K562 (cell line): ENCODE data around the gene SPI1. TPM values are rescaled to one million over a fixed set of nuclear protein-coding genes. Genes with fewer than 3 reads are reported as not detected.

Experiments used
- ATF1 ChIP-seq, 2 experiments: fragments of 450-650 bp in 1 of 2; IDR thresholded peaks; 2 replicates each; pipeline ENCODE4 v1.6.1; 2016; ENCODE audit warnings: missing compliant biosample characterization in 1 of 2, missing genetic modification characterization in 1 of 2
- BHLHE40 ChIP-seq: IDR thresholded peaks from 2 replicates; pipeline ENCODE4 v1.6.1; 2011; ENCODE audit warnings: low read length, improper control_type of control experiment
- BRD4 ChIP-seq: fragments of 200-600 bp; sonication (generic); IDR thresholded peaks from 2 replicates; pipeline ENCODE4 v1.6.1; 2017; ENCODE audit warnings: inconsistent platforms
- CXXC5 ChIP-seq: fragments of 250-450 bp; sonication (Bioruptor Pico); IDR thresholded peaks from 2 replicates; pipeline ENCODE4 v1.8.0; 2022; ENCODE audit warnings: inconsistent platforms, mild to moderate bottlenecking, moderate library complexity
- ELF1 ChIP-seq: fragments of 200-800 bp; sonication (Bioruptor generic); IDR thresholded peaks from 2 replicates; pipeline ENCODE4 v1.6.1; 2016; ENCODE audit warnings: missing genetic modification characterization, missing compliant biosample characterization
- EP300 ChIP-seq: IDR thresholded peaks from 2 replicates; pipeline ENCODE4 v1.6.1; 2012; ENCODE audit warnings: low read length, improper control_type of control experiment
- FOSL1 ChIP-seq: fragments of 200-800 bp; sonication (Bioruptor generic); conservative IDR thresholded peaks from 2 replicates; pipeline ENCODE4 v1.6.1; 2016; ENCODE audit warnings: missing genetic modification characterization, missing compliant biosample characterization
- KAT7 ChIP-seq: sonication (generic); formaldehyde crosslinking; IDR thresholded peaks from 2 replicates; pipeline ENCODE4 v1.8.0; 2022; ENCODE audit warnings: missing genetic modification reagents, mild to moderate bottlenecking, borderline replicate concordance
- KLF16 ChIP-seq: IDR thresholded peaks from 2 replicates; pipeline ENCODE4 v1.6.1; 2016; ENCODE audit warnings: antibody characterized with exemption
- MEIS2 ChIP-seq: fragments of 450-650 bp; IDR thresholded peaks from 2 replicates; pipeline ENCODE4 v1.6.1; 2014; ENCODE audit warnings: mild to moderate bottlenecking; ENCODE audit not compliant: partially characterized antibody
- MTA2 ChIP-seq: fragments of 450-650 bp; IDR thresholded peaks from 2 replicates; pipeline ENCODE4 v1.6.1; 2016; ENCODE audit warnings: low read depth
- MTA3 ChIP-seq: fragments of 450-650 bp; formaldehyde crosslinking; IDR thresholded peaks from 2 replicates; pipeline ENCODE4 v1.6.1; 2017; ENCODE audit warnings: mild to moderate bottlenecking, borderline replicate concordance
- MYC ChIP-seq, 2 experiments: fragments of 250-450 bp in 1 of 2; sonication (Bioruptor Pico) in 1 of 2; IDR thresholded peaks; 2 replicates each; pipeline versions ENCODE4 v1.5.1 to v1.6.1; 2012 to 2021; ENCODE audit warnings: low read depth in 2 of 2, borderline replicate concordance in 1 of 2, improper control_type of control experiment in 1 of 2, low read length in 1 of 2, mild to moderate bottlenecking in 1 of 2, moderate library complexity in 1 of 2
- POLR2A ChIP-seq: fragments of 450-650 bp; conservative IDR thresholded peaks from 2 replicates; pipeline ENCODE4 v1.6.1; 2016
- SAFB ChIP-seq: fragments of 200-400 bp; formaldehyde crosslinking; IDR thresholded peaks from 2 replicates; pipeline ENCODE4 v1.6.1; 2017; ENCODE audit warnings: low read depth, low read length, borderline replicate concordance
- SMAD4 ChIP-seq: fragments of 250-450 bp; sonication (Bioruptor Pico); conservative IDR thresholded peaks from 2 replicates; pipeline ENCODE4 v1.8.0; 2021; ENCODE audit warnings: inconsistent platforms, mild to moderate bottlenecking, moderate library complexity
- SRF ChIP-seq, 2 experiments: fragments of 250-450, 450-650 bp in 1 of 2; sonication (Bioruptor Pico) in 1 of 2; sonication (generic) in 1 of 2; formaldehyde crosslinking; IDR thresholded peaks; 2 replicates each; pipeline versions ENCODE4 v1.5.0 to v1.5.1; 2020 to 2022; ENCODE audit warnings: mild to moderate bottlenecking in 1 of 2, missing genetic modification reagents in 1 of 2
- ZNF583 ChIP-seq: fragments of 250-450 bp; sonication (Bioruptor Pico); IDR thresholded peaks from 2 replicates; pipeline ENCODE4 v1.4.0; 2020
- ZNF589 ChIP-seq: fragments of 200-800 bp; sonication (Bioruptor generic); IDR thresholded peaks from 2 replicates; pipeline ENCODE4 v1.6.1; 2016; ENCODE audit warnings: low read depth, missing genetic modification characterization, missing compliant biosample characterization
- ZNF785 ChIP-seq: fragments of 250-450 bp; sonication (Bioruptor Pico); IDR thresholded peaks from 2 replicates; pipeline ENCODE4 v1.4.0; 2020; ENCODE audit warnings: mild to moderate bottlenecking
- polyA plus RNA-seq, 8 experiments: library from polyadenylated mRNA; depleted of rRNA in 4 of 8; stranded (reverse) in 5 of 8; unstranded in 3 of 8; fragments of >200 nt; fragmentation: Nextera tagmentation in 2 of 8; fragmentation: Illumina TruSeq in 1 of 8; extraction: Ambion mirVana in 2 of 8; extraction: Trizol in 1 of 8; gene quantifications; 2 replicates each; pipeline versions ENCODE4 v1.2.1 to v1.2.3, GENCODE V29; 2011 to 2014; ENCODE audit warnings: inconsistent platforms in 1 of 8, missing spikeins in 1 of 8
- total RNA-seq, 7 experiments: library from RNA; depleted of rRNA in 6 of 7; stranded (reverse); fragments of >200 nt in 6 of 7; fragmentation: Illumina TruSeq in 2 of 7; extraction: Trizol in 2 of 7; gene quantifications; 2 replicates each; pipeline versions ENCODE4 v1.2.1 to v1.2.3, GENCODE V29; 2011 to 2021; ENCODE audit warnings: low replicate concordance in 1 of 7
- TF ChIP-seq, protein P1 (sequence below), 2 experiments: IDR thresholded peaks; 2 replicates each; pipeline ENCODE4 v1.6.1; 2012; ENCODE audit warnings: improper control_type of control experiment in 2 of 2, low read depth in 2 of 2, low read length in 2 of 2, borderline replicate concordance in 1 of 2
- TF ChIP-seq, protein P2 (sequence below): fragments of 450-650 bp; formaldehyde crosslinking; IDR thresholded peaks from 2 replicates; pipeline ENCODE4 v1.4.0; 2020; ENCODE audit warnings: mild to moderate bottlenecking
- TF ChIP-seq, protein P3 (sequence below): fragments of 200-800 bp; sonication (Bioruptor generic); IDR thresholded peaks from 2 replicates; pipeline ENCODE4 v1.6.1; 2017; ENCODE audit warnings: missing genetic modification characterization, missing compliant biosample characterization

SPI1 gene
- total and polyA plus RNA-seq, 9 of the 15 experiments (the other 6 are each of a cell fraction or from before 2014, with no cell fraction given) = 0.10 to 33.7 (median 10.3) TPM

DNA sequence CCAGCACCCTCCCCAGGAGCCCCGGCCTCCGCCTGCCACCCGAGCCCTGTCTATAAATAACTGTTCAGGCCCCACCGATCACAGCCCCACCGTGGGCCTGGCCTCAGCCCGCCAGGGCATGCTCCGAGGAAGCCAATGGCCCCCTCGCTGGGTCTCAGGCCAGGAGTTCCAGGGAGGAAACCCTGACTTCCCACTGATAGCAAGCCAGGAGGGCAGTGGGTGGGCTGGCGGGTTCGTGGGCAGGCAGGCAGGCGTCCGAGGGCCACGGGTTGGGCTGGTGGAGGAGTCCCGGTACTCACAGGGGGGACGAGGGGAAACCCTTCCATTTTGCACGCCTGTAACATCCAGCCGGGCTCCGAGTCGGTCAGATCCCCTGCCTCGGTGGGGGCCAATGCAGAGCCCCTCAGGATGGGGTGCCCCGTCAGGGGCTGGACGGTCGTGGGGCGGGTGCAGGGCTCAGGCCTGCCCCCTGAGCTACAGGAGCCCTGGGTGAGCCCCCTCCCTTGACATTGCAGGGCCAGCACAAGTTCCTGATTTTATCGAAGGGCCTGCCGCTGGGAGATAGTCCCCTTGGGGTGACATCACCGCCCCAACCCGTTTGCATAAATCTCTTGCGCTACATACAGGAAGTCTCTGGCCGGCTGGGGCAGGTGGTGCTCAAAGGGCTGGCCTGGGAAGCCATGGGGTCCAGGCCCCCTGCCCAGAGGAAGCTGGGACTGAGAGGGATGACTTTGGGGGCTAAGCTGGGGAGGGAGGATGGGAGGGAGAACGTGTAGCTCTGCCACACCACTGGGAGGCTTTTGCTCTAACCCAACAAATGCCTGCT, at the start of gene SPI1 (continued):
- TF ChIP-seq, protein P1, sequence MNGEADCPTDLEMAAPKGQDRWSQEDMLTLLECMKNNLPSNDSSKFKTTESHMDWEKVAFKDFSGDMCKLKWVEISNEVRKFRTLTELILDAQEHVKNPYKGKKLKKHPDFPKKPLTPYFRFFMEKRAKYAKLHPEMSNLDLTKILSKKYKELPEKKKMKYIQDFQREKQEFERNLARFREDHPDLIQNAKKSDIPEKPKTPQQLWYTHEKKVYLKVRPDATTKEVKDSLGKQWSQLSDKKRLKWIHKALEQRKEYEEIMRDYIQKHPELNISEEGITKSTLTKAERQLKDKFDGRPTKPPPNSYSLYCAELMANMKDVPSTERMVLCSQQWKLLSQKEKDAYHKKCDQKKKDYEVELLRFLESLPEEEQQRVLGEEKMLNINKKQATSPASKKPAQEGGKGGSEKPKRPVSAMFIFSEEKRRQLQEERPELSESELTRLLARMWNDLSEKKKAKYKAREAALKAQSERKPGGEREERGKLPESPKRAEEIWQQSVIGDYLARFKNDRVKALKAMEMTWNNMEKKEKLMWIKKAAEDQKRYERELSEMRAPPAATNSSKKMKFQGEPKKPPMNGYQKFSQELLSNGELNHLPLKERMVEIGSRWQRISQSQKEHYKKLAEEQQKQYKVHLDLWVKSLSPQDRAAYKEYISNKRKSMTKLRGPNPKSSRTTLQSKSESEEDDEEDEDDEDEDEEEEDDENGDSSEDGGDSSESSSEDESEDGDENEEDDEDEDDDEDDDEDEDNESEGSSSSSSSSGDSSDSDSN (IDR thresholded peaks at IDR 0.05; ENCODE audit: borderline replicate concordance in 1 of 2, low read depth in 2 of 2, low read length in 2 of 2) = 0 out of 4 replicates have a peak, but pooled peaks of 1 of the 2 experiments have one; percentile 24
- TF ChIP-seq KAT7 (CRISPR knock-in tag) (peak; percentile 94), SRF (CRISPR knock-in tag; IDR thresholded peaks at IDR 0.05) (peak in 1 of 2 experiments; percentile 46; a peak in 1 of 4 replicates), ZNF583 (no peak), ZNF589 (CRISPR knock-in tag) (peak; percentile 87), SAFB (no peak), BRD4 (peak; percentile 69; the same call in 1 of the 2 replicates), MTA3 (peak; percentile 77; the same call in 1 of the 2 replicates), POLR2A (peak; percentile 74), EP300 (peak; percentile 94), KLF16 (peak; percentile 77), CXXC5 (CRISPR knock-in tag) (peak; percentile 73), FOSL1 (peak; percentile 80), MYC (IDR thresholded peaks at IDR 0.05; ENCODE audit: low read depth, low read length) (peak; percentile 68; the same call in 1 of the 2 replicates), MYC (CRISPR knock-in tag; IDR thresholded peaks at IDR 0.05; ENCODE audit: borderline replicate concordance, low read depth) (peak; percentile 29; the same call in 1 of the 2 replicates), ELF1 (tag) (peak; percentile 82), MTA2 (peak; percentile 88), SMAD4 (peak; percentile 70; the same call in 1 of the 2 replicates), MEIS2 (peak; percentile 88), ZNF785 (CRISPR knock-in tag) (no peak), ATF1 (CRISPR knock-in tag; IDR thresholded peaks at IDR 0.05) (no peak), ATF1 (tag; IDR thresholded peaks at IDR 0.05) (peak; percentile 87), BHLHE40 (peak; percentile 95)
- TF ChIP-seq, protein P2, sequence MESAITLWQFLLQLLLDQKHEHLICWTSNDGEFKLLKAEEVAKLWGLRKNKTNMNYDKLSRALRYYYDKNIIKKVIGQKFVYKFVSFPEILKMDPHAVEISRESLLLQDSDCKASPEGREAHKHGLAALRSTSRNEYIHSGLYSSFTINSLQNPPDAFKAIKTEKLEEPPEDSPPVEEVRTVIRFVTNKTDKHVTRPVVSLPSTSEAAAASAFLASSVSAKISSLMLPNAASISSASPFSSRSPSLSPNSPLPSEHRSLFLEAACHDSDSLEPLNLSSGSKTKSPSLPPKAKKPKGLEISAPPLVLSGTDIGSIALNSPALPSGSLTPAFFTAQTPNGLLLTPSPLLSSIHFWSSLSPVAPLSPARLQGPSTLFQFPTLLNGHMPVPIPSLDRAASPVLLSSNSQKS (CRISPR knock-in tag) = no peak
- TF ChIP-seq, protein P3, sequence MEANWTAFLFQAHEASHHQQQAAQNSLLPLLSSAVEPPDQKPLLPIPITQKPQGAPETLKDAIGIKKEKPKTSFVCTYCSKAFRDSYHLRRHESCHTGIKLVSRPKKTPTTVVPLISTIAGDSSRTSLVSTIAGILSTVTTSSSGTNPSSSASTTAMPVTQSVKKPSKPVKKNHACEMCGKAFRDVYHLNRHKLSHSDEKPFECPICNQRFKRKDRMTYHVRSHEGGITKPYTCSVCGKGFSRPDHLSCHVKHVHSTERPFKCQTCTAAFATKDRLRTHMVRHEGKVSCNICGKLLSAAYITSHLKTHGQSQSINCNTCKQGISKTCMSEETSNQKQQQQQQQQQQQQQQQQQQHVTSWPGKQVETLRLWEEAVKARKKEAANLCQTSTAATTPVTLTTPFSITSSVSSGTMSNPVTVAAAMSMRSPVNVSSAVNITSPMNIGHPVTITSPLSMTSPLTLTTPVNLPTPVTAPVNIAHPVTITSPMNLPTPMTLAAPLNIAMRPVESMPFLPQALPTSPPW (CRISPR knock-in tag) = peak; percentile 96
